ENCODE measurements around the gene FNBP1.

- TF ChIP-seq CTCF (conservative IDR thresholded peaks at IDR 0.05; ENCODE audit: low read depth in 2 of 2) (no peak), REST (IDR thresholded peaks at IDR 0.05; ENCODE audit: unreplicated experiment) (no peak), EZH2phosphoT487 (IDR thresholded peaks at IDR 0.05; ENCODE audit: unreplicated experiment) (no peak), EZH2 (IDR thresholded peaks at IDR 0.05; ENCODE audit: low read depth, unreplicated experiment) (no peak), POLR2AphosphoS5 (IDR thresholded peaks at IDR 0.05; ENCODE audit: low read depth) (no peak), ZNF114 (CRISPR knock-in tag; IDR thresholded peaks at IDR 0.05) (no peak), NANOG (IDR thresholded peaks at IDR 0.05; ENCODE audit: borderline replicate concordance) (no peak)
Observed at GRCh38 chr9:129919277-129919676, 123.7 kb downstream of the FNBP1 start.
